A549 treated with RU486 at 1 μM for 4 hours (cell line): ENCODE results near the gene TMPRSS13. TPM values are rescaled to one million over a fixed set of nuclear protein-coding genes. Genes with fewer than 3 reads are reported as not detected.

Experiments used
- total RNA-seq: library from RNA; stranded (reverse); fragments of 200-300 nt; extraction: Qiagen RNA extraction; gene quantifications from 5 replicates; pipeline ENCODE4 v1.2.3, GENCODE V29; 2022; ENCODE audit warnings: low read depth

Gene TMPRSS13
- not detected in 5 replicates for total RNA-seq

DNA sequence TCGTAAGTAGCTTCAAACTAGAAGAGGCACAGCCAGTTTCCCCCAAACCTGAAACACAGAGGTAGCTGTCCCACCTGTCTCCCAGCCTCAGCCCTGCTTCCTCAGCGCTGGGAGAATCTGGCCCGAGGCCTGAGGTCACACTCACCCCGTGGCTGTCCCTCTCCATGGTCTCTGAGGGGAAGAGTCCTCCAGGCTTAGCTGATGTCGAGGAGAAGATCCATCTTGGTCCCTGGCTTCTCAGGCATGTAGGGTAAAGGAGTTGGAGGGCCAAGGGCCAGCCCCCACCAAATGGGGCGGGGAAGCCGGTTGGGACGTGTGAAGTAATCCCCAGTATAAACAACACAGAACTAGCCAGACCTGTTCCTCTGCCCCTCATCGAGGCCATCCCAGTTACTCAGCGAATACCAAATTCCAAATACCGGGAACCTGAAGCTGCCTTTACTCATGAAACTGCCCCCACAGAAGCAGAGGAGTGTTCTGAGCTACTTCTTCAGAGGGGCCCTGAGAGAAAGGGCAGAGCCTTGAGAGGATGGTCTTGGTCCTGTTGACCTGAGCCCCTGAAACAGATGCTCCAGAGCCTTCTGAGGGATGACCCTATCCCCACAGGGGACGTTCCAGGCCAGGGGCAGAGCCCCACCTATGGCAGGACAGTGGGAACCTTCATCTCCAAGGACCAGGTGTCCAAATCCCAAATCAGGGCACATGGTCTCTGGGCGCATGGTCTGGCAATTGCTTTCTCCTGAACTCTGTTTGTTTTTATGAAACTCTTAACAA is at the start of gene TMPRSS13:
Gene TMPRSS13 (minus strand): TSS at position 261 of the 774 bp plus-strand sequence. CDS start 95 bp downstream, at position 166.

DNA sequence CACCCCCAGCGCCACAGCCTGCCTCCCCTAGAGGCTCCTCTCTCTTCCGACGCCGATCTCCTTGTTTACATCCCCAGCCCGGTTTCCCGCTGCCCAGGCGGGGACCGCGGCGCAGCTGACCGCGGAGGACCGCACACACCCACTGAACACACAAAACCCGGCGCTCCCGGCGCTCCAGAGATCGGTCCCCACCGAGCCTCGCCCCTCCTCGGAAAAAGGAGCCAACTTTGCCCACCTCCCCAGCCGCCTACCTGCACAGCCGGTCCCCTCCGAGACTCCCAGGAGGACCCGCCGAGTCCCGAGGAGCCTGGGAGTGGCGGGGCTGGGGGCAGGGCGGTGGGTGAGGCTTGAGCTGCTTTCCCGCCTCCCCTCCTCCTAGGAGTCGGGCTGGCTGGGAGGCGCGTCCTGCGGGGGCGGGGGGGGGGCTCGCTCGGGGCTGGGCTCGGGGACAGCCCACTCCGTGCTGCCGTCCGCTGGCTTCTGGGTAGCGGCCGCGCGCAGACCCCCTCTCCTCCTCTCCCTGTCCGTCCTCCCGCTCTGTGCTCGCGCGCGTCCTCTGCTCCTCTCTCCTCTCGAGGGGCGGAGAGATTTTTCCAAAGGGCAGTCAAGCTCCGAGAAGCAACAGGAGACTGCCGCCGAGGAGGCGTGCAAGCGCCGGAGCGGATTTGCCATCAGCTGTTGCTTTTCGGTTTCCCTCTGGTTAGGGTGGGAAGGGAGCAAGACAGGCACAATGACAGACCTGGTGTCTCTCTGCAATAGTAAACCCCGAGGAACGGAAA is 52.7 kb downstream of the TMPRSS13 start, which contains the start of gene FXYD6:
Gene FXYD6 (minus strand): TSS at position 318 of the 779 bp plus-strand sequence. CDS start 33,882 bp downstream, outside the sequence.

Other genes starting within 250 kb of the TMPRSS13 start
- 0.13 to 0.31 TPM (median 0.22 TPM) in 5 replicates for gene DSCAML1, start 132.2 kb downstream of the TMPRSS13 start, total RNA-seq
- gene FXYD2, start 104.7 kb downstream of the TMPRSS13 start, total RNA-seq = 14.3 to 23.4 TPM (median 14.8 TPM) in 5 replicates
- gene FXYD6, start 52.7 kb downstream of the TMPRSS13 start, total RNA-seq = 0.14 to 0.43 TPM (median 0.28 TPM) in 5 replicates
- gene IL10RA, start 57.0 kb upstream of the TMPRSS13 start, total RNA-seq = 0.05 TPM in 1 of 5 replicates, not detected in the others
- gene TMPRSS4, start 147.7 kb upstream of the TMPRSS13 start, total RNA-seq = 0.12 TPM in 1 of 5 replicates, not detected in the others
- gene SMIM35, start 157.6 kb upstream of the TMPRSS13 start, total RNA-seq = not detected in 5 replicates
- gene SCN4B, start 223.4 kb upstream of the TMPRSS13 start, total RNA-seq = 0.07 to 0.16 TPM (median 0.07 TPM) in 3 of 5 replicates, not detected in the others
- not detected in 5 replicates for gene SCN2B, start 247.2 kb upstream of the TMPRSS13 start, total RNA-seq